ENCODE data around the gene MACF1. TPM values are rescaled to one million over a fixed set of nuclear protein-coding genes. Genes with fewer than 3 reads are reported as not detected.

The MACF1 gene
- total and polyA plus RNA-seq, 8 donors, result 16.8 to 662 (median 236) TPM

DNA sequence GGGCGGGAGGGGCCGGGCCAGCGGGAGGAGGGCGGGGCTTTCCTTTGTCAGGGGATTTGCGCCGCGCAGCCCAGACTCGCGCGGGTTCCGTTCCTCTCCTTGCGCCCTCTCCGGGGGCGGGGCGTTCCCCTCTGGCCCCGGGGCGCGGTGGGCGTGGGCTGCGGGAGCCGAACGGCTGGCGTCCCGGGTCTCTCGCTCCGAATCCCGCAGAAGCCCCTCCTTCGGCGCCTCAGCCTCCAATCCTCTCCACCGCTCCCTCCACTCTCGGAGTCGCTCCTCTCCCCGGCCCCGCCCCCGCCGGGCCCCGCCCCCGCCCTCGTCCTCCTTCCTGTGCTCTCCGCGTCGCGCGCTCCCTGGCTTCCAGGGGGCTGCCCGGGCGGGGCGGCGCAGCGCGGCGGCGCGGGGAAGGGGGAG lies 204.2 kb downstream of the MACF1 start:
- intact Hi-C loops (cut with DNase I; ENCODE audit: low total_unique reads), result no loop called here
- TF ChIP-seq POLR2AphosphoS5 (IDR thresholded peaks at IDR 0.05) (peak in 2 of 3 donors; percentile 39 to 58), EP300 (IDR thresholded peaks at IDR 0.05) (no peak), POLR2A (IDR thresholded peaks at IDR 0.05) (no peak)
- TF ChIP-seq, protein P1, sequence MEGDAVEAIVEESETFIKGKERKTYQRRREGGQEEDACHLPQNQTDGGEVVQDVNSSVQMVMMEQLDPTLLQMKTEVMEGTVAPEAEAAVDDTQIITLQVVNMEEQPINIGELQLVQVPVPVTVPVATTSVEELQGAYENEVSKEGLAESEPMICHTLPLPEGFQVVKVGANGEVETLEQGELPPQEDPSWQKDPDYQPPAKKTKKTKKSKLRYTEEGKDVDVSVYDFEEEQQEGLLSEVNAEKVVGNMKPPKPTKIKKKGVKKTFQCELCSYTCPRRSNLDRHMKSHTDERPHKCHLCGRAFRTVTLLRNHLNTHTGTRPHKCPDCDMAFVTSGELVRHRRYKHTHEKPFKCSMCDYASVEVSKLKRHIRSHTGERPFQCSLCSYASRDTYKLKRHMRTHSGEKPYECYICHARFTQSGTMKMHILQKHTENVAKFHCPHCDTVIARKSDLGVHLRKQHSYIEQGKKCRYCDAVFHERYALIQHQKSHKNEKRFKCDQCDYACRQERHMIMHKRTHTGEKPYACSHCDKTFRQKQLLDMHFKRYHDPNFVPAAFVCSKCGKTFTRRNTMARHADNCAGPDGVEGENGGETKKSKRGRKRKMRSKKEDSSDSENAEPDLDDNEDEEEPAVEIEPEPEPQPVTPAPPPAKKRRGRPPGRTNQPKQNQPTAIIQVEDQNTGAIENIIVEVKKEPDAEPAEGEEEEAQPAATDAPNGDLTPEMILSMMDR (IDR thresholded peaks at IDR 0.05), result no peak

DNA sequence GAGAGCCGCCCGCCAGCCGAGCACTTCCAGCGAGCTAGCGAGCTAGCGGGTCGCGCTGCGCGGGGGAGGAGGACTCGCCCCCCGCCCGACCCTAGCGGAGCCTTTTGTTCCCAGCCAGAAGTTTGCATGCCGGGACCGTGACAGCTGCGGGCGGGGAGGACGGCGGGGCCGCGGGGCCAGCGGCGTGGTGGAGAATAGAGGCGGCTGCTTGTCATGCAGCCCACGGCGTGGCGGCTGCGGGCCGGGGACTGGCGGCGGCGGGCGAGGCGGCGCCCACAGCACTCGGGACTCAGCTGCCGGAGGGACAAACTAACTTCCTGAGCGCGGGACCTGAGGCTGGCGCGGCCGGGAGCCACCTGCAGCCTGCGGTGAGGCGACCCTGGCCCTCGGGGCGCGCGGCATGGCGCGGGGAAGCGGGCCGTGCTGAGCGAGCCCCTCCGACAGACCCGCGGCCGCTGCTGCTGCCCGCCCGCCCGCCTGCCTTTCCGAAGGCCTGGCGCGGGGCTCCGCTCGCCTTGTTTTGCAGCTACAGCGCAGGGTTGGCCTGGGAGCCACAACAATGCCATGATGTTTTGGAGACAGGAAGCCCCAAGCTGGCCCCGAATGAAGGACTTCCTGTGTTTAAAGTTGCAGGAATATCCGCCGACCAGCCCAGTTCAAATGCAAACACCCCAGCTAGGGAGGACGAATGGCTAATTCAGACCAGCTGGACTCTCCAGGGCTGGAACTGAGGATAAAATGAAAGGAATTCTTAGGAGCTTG lies 204.7 kb downstream of the MACF1 start:
- Histone ChIP-seq H3K36me3 (peaks cover 3 to 20% (median 12%) of the 10 kb centered on the region in 4 donors), H3K4me3 (peak overlapping the region; percentile 63 to 87 (median 74)), H3K4me1 (peaks cover 58 to 91% (median 76%) of the 10 kb centered on the region in 4 donors), H3K27me3 (no peaks in the 10 kb centered on the region), H3K27ac (peak overlapping the region; percentile 90 to 96 (median 94)), H3K9me3 (no peaks in the 10 kb centered on the region)
- intact Hi-C loops (cut with DNase I; ENCODE audit: low total_unique reads), result no loop called here
- TF ChIP-seq, protein P1 (IDR thresholded peaks at IDR 0.05), result no peak
- peak in 1 of 3 donors; percentile 23 for TF ChIP-seq POLR2AphosphoS5 (IDR thresholded peaks at IDR 0.05)
- 0 to 4% (median 1%) methylated on average over 52 to 71 of the region's 71 CpGs for WGBS, 5 donors
- DNase-seq, result peak; percentile 43 to 83

More for the DNA sequence above, 204.2 kb downstream of the MACF1 start:
- no peaks in the 10 kb centered on the region for H3K27me3 ChIP-seq
- peak overlapping the region; percentile 63 to 87 (median 74) for H3K4me3 ChIP-seq
- peak overlapping the region; percentile 90 to 96 (median 94) for H3K27ac ChIP-seq
- H3K36me3 ChIP-seq, result peaks cover 3 to 14% (median 9%) of the 10 kb centered on the region in 4 donors
- H3K4me1 ChIP-seq, result peaks cover 52 to 86% (median 70%) of the 10 kb centered on the region in 4 donors
- 0 to 1% (median 0%) methylated on average over 12 to 52 of the region's 53 CpGs; no CpG with 5 or more reads in 1 of the 5 donors for WGBS, 5 donors
- H3K9me3 ChIP-seq, result no peaks in the 10 kb centered on the region
- DNase-seq, result peak; percentile 93 to 98

DNA sequence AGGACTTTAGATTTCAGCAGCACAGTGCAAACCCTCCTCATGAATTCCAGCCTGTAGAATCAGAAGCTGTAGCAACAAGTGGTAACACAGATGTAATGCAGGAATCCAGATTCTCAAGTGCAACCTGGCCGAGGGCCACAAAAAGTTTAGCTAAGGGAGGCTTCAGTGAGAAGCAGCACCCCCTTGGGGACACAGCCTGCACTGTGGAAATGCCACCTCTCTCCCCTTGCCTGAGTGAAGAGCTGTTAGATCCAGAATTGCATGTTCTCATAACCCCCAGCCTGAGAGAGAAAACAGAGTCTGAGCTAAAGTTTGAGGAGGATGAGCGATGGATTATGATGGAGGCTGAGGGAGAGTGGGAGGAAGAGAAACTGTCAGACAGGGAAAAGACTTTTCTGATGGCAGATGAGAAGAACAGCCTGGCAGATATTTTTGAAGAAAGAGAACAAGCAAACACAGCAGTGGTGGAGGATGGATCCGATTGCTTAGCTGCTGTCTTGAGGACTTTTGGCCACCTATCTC lies 206.5 kb downstream of the MACF1 start:
- 24 to 51% (median 37%) methylated on average over 3 of the region's 3 CpGs for WGBS, 5 donors
- Histone ChIP-seq H3K27ac (peak overlapping the region in 4 of 5 donors; percentile 8 to 95 (median 72)), H3K4me3 (peak overlapping the region in 3 of 4 donors; percentile 9 to 63 (median 15)), H3K27me3 (no peaks in the 10 kb centered on the region), H3K36me3 (peaks cover 3 to 21% (median 14%) of the 10 kb centered on the region in 4 donors), H3K9me3 (no peaks in the 10 kb centered on the region), H3K4me1 (peaks cover 52 to 90% (median 74%) of the 10 kb centered on the region in 4 donors)
- intact Hi-C loops (cut with DNase I; ENCODE audit: low total_unique reads), result no loop called here
- no peak for TF ChIP-seq EP300 (IDR thresholded peaks at IDR 0.05)
- TF ChIP-seq, protein P1 (IDR thresholded peaks at IDR 0.05), result peak in 5 of 7 experiments; percentile 51 to 72 (median 67)
- TF ChIP-seq POLR2AphosphoS5 (IDR thresholded peaks at IDR 0.05), result peak; percentile 25 to 81 (median 54)
- peak; percentile 81 to 92 for DNase-seq

DNA sequence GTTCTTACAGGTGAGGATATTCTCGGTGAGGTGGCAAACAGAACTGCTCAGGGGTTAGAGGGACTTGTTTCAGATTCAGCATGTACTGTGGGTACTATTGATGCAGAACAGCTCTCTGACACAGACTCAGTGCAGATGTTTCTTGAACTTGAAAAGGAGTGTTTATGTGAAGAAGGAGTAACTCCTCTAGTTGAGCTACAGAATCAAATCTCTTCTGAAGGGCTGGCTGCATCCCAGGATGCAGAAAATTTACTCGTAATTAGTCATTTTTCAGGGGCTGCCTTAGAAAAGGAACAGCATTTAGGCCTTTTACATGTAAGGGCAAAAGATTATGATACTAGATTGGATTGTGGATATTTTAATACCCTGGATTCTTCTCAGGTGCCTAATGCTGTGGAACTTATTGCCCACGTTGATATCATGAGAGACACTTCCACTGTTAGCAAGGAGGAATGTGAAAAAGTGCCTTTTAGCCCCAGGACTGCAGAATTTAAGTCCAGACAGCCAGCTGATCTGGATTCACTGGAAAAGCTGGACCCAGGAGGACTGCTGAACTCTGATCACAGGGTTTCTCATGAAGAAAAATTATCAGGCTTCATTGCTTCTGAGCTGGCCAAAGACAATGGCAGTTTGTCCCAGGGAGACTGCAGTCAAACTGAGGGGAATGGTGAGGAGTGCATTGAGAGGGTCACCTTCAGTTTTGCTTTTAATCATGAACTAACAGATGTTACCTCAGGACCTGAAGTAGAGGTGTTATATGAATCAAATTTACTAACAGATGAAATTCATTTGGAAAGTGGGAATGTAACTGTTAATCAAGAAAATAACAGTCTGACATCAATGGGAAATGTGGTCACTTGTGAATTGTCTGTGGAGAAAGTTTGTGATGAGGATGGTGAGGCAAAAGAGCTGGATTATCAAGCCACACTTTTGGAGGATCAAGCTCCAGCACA lies 207.3 kb downstream of the MACF1 start:
- TF ChIP-seq POLR2A (IDR thresholded peaks at IDR 0.05), result no peak
- TF ChIP-seq EP300 (IDR thresholded peaks at IDR 0.05), result no peak
- TF ChIP-seq, protein P1 (IDR thresholded peaks at IDR 0.05), result no peak
- no peak for TF ChIP-seq POLR2AphosphoS5 (IDR thresholded peaks at IDR 0.05)
- WGBS, 5 donors, result 37 to 48% (median 39%) methylated on average over 3 of the region's 3 CpGs
- Histone ChIP-seq H3K27me3 (no peaks in the 10 kb centered on the region), H3K4me1 (peaks cover 55 to 89% (median 73%) of the 10 kb centered on the region in 4 donors), H3K4me3 (peak overlapping the region in 2 of 4 donors; percentile 15 to 63), H3K27ac (peak overlapping the region in 4 of 5 donors; percentile 8 to 95 (median 72)), H3K36me3 (peaks cover 3 to 21% (median 14%) of the 10 kb centered on the region in 4 donors), H3K9me3 (no peaks in the 10 kb centered on the region)
- DNase-seq, result no peak
- intact Hi-C loops (cut with DNase I; ENCODE audit: low total_unique reads), result no loop called here
